ENCODE results near the gene CERK.
"Not testable (repeated sequence)": the region's sequence is repeated elsewhere in the genome, so short reads cannot be mapped to it uniquely, and the experiment has no call there.

The CERK gene

GRCh38 chr22:46737976-46738646 lies at the start of gene CERK:
Gene CERK (minus strand): TSS chr22:46738252. CDS start chr22:46738148, 104 bp downstream.
- no peak for DNase-seq (ENCODE audit: low read depth)

GRCh38 chr22:46783721-46784120 lies 45.7 kb upstream of the CERK start:
- no peak for DNase-seq (ENCODE audit: low read depth)

- DNase-seq (ENCODE audit: low read depth): not testable (repeated sequence)
These were observed 44.1 kb upstream of the CERK start for GRCh38 chr22:46782200-46782599.

DNA sequence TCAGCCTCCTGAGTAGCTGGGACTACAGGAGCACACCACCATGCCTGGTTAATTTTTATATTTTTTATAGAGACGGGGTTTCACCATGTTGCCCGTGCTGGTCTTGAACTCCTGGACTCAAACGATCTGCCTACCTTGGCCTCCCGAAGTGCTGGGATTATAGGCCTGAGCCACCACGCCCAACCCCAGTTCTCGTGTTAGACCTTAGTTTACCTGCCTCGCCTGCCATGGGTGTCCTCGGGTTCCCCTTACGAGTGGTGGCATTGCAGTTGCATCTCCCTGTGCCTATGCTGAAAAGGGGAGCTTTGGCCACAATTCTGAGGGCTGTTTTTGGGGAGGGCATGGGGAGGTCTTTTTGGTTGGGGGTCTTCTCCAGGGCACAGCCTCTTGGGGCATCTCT lies 43.2 kb upstream of the CERK start:
- no peak for DNase-seq (ENCODE audit: low read depth)

DNA sequence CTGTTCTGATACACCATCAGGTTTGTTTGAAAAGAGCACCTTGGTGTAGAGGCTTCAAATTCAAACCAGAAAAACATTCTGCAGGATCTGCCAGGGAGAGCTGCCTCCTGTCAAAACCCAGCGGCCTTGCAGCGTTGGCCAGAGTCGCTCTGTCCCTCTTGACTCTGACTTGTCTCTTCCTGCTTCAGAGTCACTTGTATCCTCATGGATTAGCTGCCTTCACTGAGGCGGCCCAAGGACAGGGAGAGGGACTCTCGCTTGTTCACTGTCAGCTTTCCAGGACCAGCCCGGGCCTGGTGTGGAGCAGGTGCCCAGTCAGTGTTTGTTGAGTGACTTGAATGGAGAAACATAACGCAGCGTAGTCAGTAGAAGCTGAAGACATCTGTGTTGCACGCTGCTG lies 42.4 kb upstream of the CERK start:
- no peak for DNase-seq (ENCODE audit: low read depth)

DNA sequence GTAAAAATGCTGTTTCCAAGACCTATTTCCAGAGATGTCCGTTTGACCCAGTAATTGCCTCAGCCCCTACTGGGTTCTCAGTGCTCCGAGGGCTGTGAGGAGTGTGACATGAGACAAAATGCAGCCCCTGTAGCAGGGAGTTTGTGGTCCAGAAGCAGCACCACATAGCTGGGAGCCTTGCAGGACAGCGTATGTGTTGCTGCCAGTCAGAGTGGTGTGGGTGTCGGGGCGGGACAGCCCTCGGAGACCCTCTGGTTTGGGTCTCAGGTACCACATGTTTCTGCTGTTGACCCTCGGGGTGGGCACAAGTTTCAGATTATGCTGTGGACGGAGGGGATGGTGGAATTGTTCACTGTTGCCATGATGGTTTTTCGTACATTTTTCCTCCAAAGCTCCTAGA lies 41.6 kb upstream of the CERK start:
- no peak for DNase-seq (ENCODE audit: low read depth)

- no peak for DNase-seq (ENCODE audit: low read depth)
These were observed 41.0 kb upstream of the CERK start for GRCh38 chr22:46779023-46779422.

- DNase-seq (ENCODE audit: low read depth): no peak
These were observed 39.5 kb upstream of the CERK start for GRCh38 chr22:46777609-46777970.

- DNase-seq (ENCODE audit: low read depth): no peak
These were observed 39.0 kb upstream of the CERK start for GRCh38 chr22:46776876-46777608.

- no peak for DNase-seq (ENCODE audit: low read depth)
These were observed 38.1 kb upstream of the CERK start for GRCh38 chr22:46775850-46776826.

- no peak for DNase-seq (ENCODE audit: low read depth)
These were observed 37.2 kb upstream of the CERK start for GRCh38 chr22:46774980-46775849.

DNA sequence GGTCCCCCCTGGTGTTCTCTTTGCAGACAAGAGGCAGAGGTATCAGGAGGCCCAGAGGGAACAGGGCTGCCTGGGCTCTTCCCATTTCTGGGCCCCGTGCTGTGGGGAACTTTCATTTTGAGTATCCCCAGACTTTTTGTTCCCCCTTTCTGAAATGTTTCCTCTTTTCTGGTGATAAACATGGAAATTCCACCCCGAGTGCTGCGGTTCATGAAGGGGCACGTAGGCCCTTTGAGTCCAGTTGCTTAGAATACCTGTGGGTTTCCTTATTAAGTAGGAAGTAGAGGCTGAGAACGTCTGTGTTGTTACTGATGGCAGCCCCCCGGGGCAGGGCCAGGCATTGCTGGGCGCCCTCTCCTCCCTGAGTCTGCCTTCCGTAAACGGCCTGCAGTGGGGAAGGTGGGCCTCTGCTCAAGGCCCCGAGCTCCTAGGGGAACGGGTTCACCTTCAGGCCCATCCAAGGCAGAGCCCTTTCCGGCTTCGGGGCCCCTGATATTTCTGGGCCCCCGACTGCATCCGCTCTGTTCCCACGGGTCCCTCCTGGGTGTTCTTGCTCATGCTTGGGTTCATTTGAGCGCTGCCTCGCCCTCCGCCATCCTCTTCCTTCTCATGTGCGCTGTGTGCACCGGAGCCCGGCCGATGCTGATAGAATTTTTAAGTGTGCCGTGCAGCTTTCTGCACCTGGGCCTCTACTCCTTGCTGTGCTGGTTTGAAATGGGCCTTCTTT lies 36.4 kb upstream of the CERK start:
- DNase-seq (ENCODE audit: low read depth): no peak

DNA sequence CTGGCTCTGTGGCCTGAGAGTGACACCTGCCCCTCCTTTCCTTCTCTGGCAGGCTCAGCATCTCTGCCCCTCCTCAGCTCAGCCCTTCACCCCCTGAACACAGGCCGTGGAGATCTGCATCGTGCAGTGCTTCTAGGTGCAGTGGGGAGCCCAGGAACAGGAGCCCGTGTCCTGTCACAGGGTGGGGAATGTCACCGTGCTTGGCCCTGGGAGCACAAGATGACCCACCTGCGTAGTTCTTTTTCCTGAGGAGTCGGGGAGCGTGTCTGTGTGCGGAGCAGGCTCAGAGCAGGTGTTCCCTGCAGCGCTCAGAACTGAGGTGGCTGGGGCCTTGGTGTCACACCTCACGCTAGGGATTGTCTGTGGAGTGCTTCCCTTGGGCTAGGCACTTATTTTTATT lies 35.0 kb upstream of the CERK start:
- no peak for DNase-seq (ENCODE audit: low read depth)

DNA sequence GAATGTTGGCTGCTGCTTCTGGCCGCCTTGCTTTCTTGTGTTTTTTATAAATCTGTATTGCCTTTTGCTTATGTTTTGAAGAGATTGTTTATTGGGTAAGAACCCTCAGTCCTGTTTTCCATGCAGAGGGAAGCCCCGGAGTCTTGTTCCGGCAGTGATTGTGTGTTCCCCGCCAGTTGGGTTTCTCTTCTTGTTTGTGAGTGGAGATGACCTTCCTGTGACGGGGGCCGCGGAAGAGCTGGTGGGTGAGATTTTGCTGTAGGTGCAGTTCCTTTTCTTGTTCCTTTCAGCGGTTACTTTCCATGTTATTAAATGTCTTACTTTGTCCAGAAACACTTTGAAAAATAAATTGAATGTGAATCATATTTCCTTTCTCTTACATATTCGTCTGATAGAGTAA lies 32.7 kb upstream of the CERK start:
- DNase-seq (ENCODE audit: low read depth): no peak

DNA sequence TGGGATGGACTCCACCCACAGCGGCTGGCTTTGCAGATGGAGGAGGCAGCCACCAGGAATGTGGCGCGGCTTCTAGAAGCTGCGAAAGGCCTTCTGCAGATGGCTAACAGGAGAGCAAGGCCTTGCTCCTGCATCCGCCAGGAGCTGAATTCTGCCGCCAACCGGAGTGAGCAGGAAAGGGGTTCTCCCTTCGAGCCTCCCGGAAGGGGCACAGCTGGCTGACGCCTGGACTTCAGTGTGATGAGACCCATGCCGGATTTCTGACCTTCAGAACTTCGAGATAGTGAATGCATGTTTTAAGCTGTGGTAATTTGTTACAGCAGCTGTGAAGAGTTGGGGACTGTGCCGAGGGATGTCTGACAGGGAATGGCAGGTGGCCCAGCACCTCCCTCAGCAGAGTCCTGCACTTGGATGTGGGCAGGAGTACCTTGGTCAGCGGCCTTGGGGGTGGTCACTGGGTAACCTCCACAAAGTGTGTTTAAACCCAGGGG lies 32.1 kb upstream of the CERK start:
- DNase-seq (ENCODE audit: low read depth): no peak

DNA sequence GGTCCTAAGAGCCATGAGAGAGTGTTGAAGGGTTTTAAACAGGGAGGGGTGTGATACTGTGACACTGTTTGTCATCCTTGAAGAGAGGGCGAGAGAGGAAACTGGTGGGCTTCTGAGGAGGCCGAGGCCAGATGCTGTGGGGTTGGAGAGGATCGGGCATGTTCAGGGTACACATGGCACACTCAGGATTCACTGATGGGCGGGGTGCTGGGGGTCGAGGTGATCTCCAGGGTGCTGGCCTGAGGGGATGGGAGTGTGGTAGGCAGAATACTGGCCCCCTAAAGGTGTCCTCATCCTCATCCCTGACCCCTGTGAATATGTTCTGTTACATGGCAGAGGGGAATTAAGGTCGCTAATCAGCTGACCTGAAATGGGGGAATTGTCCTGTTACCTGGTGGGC lies 31.7 kb upstream of the CERK start:
- no peak for DNase-seq (ENCODE audit: low read depth)

- no peak for DNase-seq (ENCODE audit: low read depth)
These were observed 31.2 kb upstream of the CERK start for GRCh38 chr22:46769191-46769675.

GRCh38 chr22:46767249-46767985 lies 29.4 kb upstream of the CERK start:
- DNase-seq (ENCODE audit: low read depth): no peak

- no peak for DNase-seq (ENCODE audit: low read depth)
These were observed 28.6 kb upstream of the CERK start for GRCh38 chr22:46766611-46767010.

Data from stimulated activated CD8-positive, alpha-beta memory T cell treated with anti-CD3 and anti-CD28 coated beads, Interleukin-12 subunit alpha, Interleukin-12 subunit beta, amount 100 ng/mL, for 1 hour (primary cell).